ENCODE measurements around the gene ZNF711.
"Not testable (repeated sequence)": the region's sequence is repeated elsewhere in the genome, so short reads cannot be mapped to it uniquely, and the experiment has no call there.

ZNF711 gene

GRCh38 chrX:85223359-85223758 lies 20.4 kb upstream of the ZNF711 start:
- no peak overlapping the region for H3K4me3 ChIP-seq (ENCODE audit: low read length)
- DNase-seq (ENCODE audit: low read depth), result no peak
- no peak for TF ChIP-seq CTCF (IDR thresholded peaks at IDR 0.05; ENCODE audit: insufficient read depth, low read depth, low read length, missing control alignments)

- no peak overlapping the region for H3K4me3 ChIP-seq (ENCODE audit: low read length)
- no peak for DNase-seq (ENCODE audit: low read depth)
- TF ChIP-seq CTCF (IDR thresholded peaks at IDR 0.05; ENCODE audit: insufficient read depth, low read depth, low read length, missing control alignments), result no peak
Observed at GRCh38 chrX:85243155-85243554, 636 bp upstream of the ZNF711 start.

- H3K4me3 ChIP-seq (ENCODE audit: low read length), result peak overlapping the region; percentile 64
- no peak for DNase-seq (ENCODE audit: low read depth)
- TF ChIP-seq CTCF (IDR thresholded peaks at IDR 0.05; ENCODE audit: insufficient read depth, low read depth, low read length, missing control alignments), result no peak
Observed at GRCh38 chrX:85244450-85245211, 840 bp downstream of the ZNF711 start.

GRCh38 chrX:85285286-85285685 lies 41.5 kb downstream of the ZNF711 start:
- H3K4me3 ChIP-seq (ENCODE audit: low read length); DNase-seq (ENCODE audit: low read depth): not testable (repeated sequence)

- no peak overlapping the region for H3K4me3 ChIP-seq (ENCODE audit: low read length)
Observed at GRCh38 chrX:85288992-85289723, 45.4 kb downstream of the ZNF711 start.

GRCh38 chrX:85303544-85303943 lies 59.8 kb downstream of the ZNF711 start:
- H3K4me3 ChIP-seq (ENCODE audit: low read length), result no peak overlapping the region
- DNase-seq (ENCODE audit: low read depth), result no peak
- no peak for TF ChIP-seq CTCF (IDR thresholded peaks at IDR 0.05; ENCODE audit: insufficient read depth, low read depth, low read length, missing control alignments)

More at GRCh38 chrX:85288992-85289723, 45.4 kb downstream of the ZNF711 start:
- DNase-seq (ENCODE audit: low read depth), result no peak
- no peak for TF ChIP-seq CTCF (IDR thresholded peaks at IDR 0.05; ENCODE audit: insufficient read depth, low read depth, low read length, missing control alignments)

GRCh38 chrX:85309717-85310116 lies 65.9 kb downstream of the ZNF711 start:
- no peak for DNase-seq (ENCODE audit: low read depth)
- no peak for TF ChIP-seq CTCF (IDR thresholded peaks at IDR 0.05; ENCODE audit: insufficient read depth, low read depth, low read length, missing control alignments)
- H3K4me3 ChIP-seq (ENCODE audit: low read length), result no peak overlapping the region

GRCh38 chrX:85311348-85311747 lies 67.6 kb downstream of the ZNF711 start:
- not testable (repeated sequence) for H3K4me3 ChIP-seq (ENCODE audit: low read length)

More at GRCh38 chrX:85311348-85311747, 67.6 kb downstream of the ZNF711 start:
- not testable (repeated sequence) for DNase-seq (ENCODE audit: low read depth)

Measured in epithelial cell of esophagus (primary cell).